Measurements from ENCODE around the gene LDB2.

LDB2 gene

DNA sequence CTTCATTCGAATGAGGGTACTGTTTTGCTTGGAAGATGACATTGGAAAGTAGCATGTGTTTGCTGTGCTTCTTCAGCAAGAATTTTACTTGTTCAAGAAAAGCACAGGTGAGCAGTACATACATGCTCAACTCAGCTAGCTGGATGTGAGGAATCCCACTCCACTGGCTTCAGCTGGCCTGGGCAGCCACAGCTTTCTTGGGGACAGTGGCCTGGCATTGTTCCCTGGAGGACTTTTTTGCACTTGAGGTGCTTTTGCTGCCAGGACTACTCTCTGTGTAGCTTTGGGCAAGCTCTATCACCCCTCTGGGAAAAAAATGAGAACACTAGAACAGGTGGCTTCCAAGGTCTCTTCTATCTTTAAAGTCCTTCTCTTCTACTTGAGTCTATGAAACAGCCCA lies 184.3 kb downstream of the LDB2 start:
- DNase-seq = peak; percentile 11

DNA sequence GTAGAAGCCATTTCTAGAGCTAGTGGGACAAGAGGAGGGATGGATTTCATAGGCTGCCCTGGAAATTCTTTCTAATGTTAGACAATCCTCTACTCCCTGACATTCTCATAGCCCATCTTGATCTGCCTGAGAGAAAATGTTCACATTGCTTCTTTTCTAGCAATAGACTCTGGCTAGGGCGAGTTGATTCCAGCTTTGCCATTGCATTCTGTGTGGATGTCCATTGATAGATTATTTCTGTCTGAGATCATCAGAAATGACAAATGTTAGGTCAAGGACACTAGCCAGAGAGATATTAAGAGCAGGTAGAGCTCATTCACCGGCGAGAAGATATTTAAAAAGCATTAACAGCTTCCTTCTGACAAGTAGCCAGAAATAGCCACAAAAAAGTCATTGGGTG lies 184.7 kb downstream of the LDB2 start:
- no peak for DNase-seq

DNA sequence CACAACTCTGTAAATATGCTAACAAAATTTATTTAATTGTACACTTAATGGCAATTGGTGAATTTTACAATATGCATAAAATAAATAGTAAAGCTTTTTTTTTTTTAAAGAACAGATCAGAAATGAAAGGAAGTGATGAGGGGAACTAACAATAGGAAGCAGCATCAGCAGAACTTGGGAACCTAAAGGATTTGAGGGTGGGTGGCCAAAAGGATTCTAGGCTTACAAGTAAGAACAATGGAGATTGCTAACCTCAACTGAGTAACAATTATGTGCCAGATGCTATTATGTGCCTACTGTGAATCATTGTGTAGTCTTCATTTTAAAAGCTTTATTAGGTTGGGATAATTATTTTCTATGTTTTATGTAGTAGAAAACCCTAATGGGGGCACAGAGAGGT lies 185.2 kb downstream of the LDB2 start:
- no peak for DNase-seq

DNA sequence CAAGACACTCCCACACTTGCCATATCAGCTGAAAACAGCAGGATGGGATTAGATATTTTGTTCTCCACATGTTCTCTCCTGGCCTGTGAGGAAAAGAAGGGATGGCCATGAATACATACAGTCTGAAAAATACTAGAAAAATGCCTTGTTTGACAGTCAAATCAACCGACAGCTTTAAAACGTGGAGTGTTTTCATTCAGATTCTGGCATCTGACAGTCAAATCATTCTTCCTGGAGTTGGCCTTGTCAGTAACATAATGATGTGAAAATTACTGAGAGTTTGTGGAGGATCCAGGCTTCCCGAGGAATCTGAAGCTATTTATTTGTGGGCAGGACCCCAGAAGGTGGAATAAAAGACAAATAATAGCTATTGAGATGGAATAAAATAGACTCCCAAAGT lies 188.2 kb downstream of the LDB2 start:
- no peak for DNase-seq

DNA sequence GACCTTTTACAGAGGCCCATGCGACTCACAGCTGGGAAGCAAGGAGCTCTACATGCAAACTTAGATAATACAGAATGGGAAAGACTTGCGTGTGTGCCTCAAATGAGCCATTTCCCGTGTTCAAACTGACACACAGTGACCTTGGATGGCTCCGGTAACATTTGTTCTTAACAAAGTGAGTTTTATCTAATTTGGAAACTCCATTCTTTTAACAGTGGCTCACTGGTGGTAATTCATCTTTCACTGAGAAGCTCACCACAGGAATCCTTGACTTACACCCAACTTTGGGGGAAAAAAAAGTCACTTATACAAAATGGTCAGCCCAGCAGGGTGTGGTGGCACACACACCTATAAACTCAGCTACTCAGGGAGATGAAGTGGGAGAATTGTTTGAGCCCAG lies 190.6 kb downstream of the LDB2 start:
- no peak for DNase-seq

DNA sequence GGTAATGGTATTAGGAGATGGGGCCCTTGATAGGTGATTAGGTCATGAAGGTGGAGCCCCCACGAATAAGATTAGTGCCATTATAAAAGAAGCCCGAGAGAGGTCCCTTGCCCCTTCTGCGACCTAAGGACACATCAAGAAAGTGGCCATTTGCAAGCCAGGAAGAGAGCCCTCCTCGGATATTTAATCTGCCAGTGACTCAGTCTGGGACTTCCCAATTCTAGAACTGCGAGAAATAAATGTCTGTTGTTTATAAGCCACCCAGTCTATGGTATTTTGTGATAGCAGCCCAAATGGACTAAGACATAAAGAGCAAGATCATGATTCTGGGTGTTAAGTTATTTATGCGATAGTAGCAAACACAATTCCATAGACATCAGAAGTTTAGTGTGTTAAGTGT lies 192.2 kb downstream of the LDB2 start:
- DNase-seq = no peak

DNA sequence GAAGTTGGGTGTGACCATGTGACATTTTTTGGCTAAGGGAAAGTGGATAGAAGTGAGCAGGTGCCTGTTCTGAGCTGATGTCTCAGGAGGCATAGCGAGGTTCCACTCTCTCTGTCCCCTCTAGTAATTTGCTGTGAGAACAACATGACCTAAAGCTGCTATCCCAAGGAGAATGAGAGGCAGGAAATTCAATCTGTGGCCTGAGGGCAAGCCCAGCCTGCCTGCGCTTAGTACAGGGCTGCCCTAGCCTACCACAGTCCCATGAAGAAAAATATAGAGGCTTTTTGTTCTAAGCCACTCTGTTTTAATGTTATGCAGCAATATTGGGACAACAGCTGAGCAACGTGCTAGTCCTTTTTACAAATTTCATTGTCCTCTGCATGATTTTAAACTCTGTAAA lies 193.1 kb downstream of the LDB2 start:
- no peak for DNase-seq

DNA sequence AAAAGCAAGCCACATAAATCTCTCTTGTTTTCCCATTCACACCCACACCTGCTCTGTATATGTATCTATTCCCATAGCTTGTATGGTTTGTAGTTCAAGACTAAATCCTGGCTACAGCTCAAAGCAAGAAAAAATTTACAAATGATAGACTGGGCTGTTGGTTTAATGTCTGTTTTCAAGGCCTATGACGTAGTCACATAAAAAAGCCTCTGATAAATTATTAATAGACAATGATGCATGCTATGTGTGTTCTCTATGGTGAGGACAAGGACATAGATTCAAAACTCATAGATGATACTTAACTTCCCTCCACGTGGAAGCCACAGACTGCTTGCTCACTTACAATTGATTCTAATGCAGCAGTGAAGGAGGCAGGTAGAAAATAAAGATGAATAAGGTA lies 194.0 kb downstream of the LDB2 start:
- no peak for DNase-seq

DNA sequence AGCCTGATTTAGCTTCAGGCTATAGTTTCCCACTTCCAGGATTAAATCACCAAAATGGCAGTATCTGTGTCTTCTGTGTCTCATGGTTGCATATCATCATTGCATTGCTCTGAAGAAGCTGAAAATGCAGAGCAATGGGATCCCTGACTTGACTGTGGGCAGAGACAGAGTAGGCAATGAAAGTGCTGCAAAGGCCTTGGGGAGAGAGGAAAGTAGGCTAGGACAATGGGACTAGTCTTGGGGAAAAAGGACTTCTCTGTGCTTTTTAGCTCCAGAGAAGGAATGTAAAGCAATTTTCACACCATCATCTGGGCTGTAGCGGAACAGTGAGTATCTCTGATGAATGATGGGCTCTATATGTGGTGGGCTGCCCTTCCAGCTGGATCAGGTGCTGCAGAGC lies 202.5 kb downstream of the LDB2 start:
- DNase-seq = no peak

DNA sequence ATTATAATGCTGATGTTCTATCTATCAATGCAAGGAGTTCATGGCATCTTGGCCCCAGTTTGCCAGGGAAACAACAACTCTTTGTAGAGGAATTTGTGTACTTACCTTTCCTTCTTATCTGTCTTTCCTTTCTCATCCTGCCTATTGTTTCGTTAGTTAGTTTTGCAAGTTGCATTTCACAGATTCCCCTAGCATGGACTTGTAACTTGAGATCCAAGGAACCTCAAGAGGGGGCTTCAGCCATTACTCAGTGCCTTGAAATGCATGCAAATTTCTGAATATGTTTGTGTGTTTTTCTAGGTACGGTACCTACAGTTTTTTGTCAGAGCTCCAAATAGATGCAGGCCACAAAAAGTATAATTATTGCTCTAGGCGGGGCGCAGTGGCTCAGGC lies 203.6 kb downstream of the LDB2 start:
- DNase-seq = no peak

DNA sequence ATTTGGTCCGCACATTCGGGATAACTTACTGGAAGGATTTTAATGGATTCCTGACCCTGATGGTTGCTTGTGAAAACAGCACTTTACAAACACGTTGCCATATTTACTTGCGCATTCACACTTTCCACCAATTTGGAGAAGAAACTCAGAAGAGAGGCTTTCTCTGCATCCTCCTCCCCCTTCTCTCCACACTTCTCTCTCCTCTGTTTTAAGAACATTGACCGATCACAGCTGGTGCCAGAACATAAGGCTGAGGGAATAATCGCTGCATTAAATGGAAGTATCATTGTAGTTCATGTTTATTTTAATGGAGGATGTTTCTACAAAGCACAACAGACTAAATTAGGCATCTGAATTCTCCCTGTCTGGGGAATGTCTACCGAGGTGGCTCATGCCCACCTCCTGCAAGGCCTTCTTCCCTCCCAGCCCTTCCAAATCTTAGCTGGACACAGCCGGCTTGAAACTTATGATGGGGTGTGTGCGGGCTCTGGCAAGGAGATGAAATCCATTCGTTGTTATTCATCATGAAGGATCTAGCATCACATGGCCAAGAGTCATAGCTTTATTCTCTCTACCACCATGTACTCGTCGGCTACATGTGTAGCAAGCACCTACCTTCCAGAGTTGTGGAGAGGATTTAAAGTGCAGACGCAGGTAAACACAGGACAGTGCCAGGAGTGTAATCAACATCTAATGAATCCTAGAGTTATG lies 204.1 kb downstream of the LDB2 start:
- DNase-seq = no peak

DNA sequence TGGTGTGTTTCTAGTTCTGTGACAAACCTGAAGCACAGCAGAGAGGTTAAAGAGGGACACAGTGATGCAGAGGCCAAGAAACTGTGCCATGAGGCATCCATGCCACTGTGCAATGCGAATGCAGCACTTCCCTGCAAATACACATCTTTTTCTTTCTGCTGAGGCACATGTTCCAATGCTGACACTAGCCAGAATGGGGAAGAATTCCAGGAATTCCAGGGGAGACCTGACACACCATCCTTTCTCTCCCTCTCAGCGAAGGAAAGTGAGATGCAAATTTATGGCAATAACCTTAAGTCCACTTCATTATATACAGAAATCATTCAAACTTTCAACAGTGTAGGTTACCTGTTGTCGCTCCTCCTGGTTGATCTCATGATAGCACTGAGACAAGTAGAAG lies 204.8 kb downstream of the LDB2 start:
- DNase-seq = no peak

DNA sequence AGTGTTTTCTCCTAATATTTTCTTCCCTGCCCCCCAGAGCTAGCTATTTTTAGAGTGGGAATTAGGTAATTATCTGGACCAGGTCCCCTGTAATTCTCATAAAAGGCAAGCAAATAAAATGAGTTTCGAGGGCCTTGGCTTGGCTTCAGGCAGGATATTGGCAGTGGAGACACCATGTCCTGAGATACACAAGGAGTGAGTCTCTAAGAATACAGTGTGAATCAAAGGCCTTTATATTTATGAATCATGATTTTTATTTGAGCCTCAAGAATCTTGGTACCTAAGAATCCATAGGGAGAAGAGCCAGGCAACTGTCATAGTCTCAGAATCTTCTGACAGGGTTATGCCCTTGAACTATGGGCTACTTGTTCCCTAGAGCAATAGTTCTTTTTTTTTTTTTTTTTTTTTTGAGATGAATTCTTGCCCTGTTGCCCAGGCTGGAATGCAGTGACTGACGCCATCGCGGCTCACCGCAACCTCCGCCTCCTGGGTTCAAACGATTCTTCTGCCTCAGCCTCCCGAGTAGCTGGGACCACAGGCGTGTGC lies 205.4 kb downstream of the LDB2 start:
- DNase-seq = no peak

DNA sequence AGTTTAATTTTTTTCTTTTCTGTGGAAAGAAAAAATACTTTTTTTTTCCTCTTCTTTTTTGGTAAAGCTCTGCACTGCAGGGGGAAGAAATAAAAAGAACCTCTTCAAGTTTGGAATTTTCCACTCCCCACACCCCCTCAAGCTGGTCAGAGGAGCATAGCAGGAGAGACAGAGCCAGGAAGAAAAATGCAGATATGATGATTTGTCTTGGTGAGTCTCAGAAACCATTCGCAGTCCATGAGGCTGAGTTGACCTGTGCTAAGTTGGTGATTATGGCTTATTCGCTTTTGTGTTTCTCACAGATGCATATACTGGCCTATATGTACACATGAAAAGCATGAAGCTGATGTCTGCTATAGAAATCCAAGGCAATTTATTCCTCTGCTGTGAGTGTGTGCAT lies 205.9 kb downstream of the LDB2 start:
- no peak for DNase-seq

DNA sequence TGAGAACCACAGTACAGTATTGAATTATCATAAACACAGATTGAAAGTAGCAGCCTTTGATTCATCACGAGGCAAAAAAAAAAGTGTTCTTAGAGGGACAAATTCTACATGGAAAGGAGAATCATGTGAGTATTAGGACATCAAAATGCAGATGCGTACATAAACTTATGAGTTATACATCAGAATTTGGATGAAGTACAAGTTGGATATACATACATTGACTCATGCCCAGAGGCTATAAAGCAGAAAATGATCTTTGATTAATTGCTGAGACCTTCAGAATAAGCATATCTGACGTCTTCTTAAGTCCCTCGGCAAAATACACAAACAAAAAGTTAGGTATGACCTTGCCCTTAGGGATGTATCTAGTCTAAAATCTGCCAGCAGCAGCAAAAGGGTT lies 206.4 kb downstream of the LDB2 start:
- no peak for DNase-seq

DNA sequence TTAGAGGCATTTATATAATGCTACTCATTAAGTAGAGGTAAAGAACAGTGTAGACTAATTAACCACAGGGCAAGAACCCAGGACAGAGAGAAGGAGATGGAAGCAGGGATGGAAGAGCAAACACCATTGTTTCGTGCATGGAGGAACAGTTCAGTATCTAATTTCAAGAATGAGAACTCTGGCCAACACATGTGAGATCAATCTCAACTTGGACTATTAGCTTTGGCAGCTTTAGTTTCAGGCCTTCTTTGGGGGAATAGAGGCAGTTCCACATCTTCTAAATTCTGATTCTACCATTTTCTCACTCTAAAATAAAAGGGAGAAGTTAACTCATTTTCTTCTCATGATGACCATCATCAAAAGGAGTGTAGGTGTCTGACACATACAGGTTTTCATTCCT lies 207.0 kb downstream of the LDB2 start:
- no peak for DNase-seq

DNA sequence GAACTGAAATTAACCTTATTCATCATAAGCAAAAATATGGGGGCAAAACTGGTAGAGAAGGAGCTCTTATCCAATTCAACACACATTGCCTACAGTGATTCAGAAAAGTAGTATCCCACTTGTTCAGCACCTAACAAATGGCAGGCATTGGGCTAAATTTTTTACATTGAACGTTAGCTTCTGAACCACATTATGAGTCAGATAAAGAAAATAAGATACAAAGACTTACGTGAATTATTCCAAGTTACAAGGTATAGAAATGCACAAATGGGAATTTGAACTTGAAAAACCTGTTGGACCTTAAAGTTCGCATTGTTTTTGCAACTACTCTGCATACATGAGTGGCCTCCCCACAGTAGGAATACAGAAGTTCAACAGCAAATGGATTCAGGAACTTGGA lies 210.6 kb downstream of the LDB2 start:
- DNase-seq = no peak

DNA sequence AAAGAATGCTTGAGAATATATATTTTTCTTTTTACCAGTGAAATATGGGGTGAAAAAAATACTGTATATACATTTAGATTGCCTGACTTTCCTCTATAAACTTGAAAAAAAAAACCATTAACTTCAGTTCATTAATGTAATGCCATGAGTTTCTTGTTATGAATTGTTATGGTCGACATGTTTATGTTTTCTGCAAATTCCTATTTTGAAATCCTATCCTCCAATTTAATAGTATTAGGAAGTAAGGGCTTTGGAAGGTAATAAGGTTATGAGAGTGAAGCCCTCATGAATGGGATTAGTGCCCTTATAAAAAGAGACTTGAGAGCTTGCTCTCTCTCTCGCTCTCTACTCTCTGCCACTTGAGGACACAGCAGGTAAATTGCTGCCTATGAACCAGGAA lies 211.4 kb downstream of the LDB2 start:
- no peak for DNase-seq

DNA sequence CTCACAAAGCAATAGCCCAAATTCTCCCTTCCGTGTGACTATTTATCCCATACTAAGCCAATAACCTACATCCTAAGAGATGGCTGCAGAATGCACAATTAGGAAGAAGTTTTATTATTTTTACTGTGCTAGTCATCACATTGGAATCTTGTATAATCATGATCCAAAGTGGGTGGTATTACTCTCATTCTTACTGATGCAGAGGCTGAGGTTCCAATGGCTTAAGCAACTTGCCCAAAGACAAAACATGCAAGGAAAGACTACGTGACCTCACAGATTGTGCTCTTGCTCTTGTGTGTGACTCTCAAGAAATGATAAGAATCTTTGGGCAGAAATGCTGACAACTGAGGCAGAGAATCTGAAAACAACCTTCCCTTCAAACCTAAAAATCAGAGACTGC lies 212.2 kb downstream of the LDB2 start:
- no peak for DNase-seq

DNA sequence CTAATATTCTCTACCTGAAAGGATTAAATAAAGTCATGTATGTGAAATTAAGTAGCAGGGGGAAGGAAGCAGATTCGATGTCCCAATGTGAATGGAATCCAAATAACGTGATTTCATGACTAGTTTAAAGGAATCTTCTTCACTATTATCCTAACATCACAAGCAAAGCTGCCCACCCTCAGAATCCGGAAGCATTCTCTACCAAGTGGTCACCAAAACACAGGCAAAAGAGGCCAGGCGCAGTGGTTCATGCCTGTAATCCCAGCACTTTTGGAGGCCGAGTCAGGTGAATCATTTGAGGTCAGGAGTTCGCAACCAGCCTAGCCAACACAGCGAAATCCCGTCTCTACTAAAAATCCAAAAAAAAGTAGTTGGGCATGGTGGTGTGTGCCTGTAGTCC lies 212.9 kb downstream of the LDB2 start:
- no peak for DNase-seq

DNA sequence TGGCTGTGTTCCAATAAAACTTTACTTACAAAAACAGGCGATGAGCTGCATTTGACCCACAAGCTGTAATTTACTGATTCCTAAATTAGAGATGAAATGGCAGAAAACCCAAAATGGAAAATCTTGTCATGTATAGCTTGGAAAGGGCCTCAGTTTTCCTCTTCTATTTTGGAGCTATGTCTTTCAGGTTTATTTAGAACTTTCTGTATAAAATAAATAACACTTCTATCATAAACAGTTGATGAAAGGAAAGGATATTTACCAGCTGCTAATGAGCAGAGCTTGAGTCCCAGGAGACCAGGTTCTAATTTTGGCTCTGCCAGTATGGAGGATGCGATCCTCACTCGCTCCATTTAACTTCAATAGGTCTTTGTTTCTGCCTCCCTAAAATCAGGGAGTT lies 213.5 kb downstream of the LDB2 start:
- no peak for DNase-seq

DNA sequence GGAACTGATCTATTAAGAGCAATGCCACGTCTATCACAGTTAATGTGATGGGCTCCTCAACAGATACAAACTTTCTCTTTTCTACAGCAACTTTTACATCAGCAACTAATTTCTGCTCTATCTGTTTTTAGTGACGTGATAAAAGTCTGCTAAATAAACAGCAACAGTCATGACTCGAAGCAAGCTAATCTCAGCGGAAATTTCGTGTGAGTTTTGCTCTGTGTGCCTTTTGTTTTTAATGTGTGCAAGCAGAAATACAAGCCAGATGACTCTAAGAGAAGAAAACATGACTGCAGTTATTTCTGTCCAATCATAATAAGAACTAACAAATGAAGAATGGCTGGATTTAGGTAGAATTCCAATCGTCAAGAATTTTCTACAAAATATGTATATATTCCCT lies 214.3 kb downstream of the LDB2 start:
- DNase-seq = no peak

DNA sequence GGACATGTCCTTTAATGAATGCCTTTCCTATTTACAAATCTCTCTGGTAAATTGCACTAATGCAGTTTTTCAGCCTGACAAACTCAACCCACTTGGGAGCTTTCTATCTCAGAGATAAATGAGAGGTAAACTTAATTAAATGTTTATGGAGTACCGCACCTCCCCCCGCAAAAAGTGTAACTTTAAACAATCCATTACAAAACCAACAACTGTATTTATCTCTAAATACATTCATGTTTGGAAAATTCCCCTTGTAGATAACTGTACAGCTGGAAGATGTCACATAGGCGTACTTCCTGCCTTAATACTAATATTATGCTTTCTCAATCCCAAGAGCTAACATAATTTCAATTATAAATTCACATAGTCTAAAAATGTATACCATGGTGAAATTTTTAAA lies 215.5 kb downstream of the LDB2 start:
- DNase-seq = no peak

DNA sequence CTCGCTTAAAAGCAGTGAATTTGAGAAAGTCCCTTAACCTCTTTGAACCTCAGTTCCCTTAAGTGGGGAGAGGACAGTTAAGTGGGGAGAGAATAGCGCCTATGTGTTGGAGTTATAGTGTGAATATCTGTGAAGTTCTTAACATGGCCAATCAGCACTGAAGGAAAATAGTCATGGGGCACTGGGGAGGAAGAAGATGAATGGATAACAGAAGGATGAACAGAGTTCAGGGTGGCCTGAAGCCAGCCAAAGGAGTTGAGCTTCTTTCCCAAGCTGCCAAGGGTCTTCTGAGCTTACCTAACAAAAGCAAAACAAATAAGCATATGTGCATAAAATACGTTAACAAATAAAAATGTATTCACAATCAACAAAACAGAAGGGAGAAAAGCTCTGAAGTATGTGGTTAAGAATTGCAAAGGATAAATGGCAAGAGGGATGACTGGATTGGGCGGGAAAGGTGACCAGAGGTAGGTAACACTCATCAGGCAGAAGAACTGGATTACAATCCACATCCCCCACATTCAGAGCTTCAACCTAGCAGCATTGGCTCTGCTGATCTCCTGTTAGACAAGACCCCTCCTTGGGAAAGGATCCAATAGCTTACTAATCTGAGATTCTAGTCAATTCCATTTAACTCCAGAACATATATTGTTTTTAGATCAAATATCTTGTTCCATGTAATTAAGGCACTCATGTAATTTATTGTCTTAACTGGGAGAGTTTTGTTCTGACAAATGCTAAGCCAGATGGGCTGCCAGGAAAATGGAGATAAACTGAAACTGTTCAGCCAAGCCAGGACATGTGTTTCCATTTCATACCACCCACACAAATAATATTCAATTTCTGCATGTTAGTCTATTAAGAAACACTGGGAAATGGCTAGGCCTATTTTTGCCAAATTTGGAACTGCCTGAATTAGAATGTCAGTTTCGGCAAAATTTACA lies 221.2 kb downstream of the LDB2 start:
- DNase-seq = no peak
